HG03064 (cell line): Measurements from ENCODE around the gene CCL14.
"Not testable (repeated sequence)": the region's sequence is repeated elsewhere in the genome, so short reads cannot be mapped to it uniquely, and the experiment has no call there.

Experiments used
- ATAC-seq: cut with Tn5 transposase; IDR thresholded peaks from one replicate; pipeline ENCODE4 v1.9.1; 2021; ENCODE audit warnings: low read depth; ENCODE audit not compliant: unreplicated experiment

The CCL14 gene

DNA sequence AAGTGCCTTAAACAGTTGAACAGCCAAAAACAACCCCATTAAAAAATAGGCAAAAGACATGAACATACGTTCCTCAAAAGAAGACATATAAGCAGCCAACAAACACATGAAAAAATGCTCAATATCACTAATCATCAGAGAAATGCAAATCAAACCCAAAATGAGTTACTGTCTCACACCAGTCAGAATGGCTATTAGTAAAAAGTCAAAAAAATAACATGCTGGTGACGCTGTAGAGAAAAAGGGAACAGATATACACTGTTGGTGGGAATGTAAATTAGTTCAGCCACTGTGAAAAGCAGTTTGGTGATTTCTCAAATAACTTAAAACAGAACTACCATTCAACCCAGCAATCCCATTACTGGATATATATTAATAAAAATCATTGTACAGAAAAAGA lies 8.8 kb upstream of the CCL14 start:
- ATAC-seq: not testable (repeated sequence)

DNA sequence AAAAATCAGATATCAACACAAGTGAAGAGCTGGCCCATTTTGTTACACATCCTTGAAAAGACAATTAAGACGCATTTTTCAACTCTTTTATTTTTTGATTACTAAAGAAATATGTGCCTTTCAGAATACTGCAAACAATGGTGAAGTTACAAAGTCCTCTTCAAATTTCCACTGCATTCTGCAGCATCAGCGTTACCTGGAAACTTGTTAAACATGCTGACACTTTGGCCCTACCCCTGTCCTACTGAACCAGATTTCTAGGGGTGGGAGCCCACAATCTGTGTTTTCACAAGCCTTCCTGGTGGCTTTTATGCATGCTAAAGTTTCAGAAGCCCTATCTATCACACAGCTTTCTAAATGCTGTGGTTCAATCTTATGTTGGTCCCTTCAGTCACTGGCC lies 4.5 kb upstream of the CCL14 start:
- no peak for ATAC-seq

- ATAC-seq: no peak
These were observed 1.6 kb upstream of the CCL14 start for GRCh38 chr17:35988164-35988563.

GRCh38 chr17:35984140-35984539 lies 2.4 kb downstream of the CCL14 start:
- no peak for ATAC-seq

GRCh38 chr17:35982409-35983191 lies 3.9 kb downstream of the CCL14 start:
- ATAC-seq: no peak

GRCh38 chr17:35981908-35982330 lies 4.6 kb downstream of the CCL14 start:
- ATAC-seq: no peak

DNA sequence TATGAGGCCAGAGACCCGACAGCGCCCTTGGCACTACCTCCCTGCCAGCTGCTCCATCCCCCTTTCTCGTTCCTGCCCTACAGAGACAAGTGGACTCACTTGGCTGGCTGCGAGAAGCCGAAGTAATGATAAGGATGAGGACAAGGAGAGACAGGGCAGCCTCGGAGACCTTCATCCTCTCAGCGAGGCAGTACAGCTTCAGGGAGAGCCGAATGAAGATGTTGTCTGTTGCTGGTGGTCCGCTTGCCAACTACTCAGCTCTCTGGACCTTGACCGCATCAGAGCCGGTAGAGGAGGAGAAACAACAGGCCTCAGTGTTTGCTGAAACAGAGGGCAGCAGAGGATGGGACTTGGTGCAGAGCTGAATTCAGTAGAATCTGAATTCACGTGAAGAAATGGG lies 5.3 kb downstream of the CCL14 start, which contains the start of gene CCL16:
Gene CCL16 (minus strand): TSS at position 252 of the 400 bp plus-strand sequence. CDS start 77 bp downstream, at position 175.
- ATAC-seq: no peak

DNA sequence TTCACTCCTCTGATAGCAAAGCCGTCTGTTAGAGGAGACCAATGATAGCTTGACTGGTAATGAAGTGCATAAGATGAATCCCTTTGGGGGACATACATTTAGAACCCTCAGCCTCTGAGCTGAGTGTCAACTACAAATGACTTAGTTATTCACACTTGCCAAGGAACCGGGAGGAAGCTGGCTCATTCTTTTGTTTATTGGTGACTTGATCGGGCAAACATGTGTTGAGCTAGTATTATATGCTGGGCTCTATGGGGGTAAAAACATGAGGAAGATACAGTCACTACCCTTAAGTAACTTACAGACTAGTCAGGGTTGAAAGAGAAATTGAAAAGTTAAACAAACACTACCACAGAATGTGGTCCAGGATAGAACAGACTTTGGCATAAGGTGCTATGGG lies 8.2 kb downstream of the CCL14 start:
- no peak for ATAC-seq

- no peak for ATAC-seq
These were observed 9.0 kb downstream of the CCL14 start for GRCh38 chr17:35977509-35977908.

DNA sequence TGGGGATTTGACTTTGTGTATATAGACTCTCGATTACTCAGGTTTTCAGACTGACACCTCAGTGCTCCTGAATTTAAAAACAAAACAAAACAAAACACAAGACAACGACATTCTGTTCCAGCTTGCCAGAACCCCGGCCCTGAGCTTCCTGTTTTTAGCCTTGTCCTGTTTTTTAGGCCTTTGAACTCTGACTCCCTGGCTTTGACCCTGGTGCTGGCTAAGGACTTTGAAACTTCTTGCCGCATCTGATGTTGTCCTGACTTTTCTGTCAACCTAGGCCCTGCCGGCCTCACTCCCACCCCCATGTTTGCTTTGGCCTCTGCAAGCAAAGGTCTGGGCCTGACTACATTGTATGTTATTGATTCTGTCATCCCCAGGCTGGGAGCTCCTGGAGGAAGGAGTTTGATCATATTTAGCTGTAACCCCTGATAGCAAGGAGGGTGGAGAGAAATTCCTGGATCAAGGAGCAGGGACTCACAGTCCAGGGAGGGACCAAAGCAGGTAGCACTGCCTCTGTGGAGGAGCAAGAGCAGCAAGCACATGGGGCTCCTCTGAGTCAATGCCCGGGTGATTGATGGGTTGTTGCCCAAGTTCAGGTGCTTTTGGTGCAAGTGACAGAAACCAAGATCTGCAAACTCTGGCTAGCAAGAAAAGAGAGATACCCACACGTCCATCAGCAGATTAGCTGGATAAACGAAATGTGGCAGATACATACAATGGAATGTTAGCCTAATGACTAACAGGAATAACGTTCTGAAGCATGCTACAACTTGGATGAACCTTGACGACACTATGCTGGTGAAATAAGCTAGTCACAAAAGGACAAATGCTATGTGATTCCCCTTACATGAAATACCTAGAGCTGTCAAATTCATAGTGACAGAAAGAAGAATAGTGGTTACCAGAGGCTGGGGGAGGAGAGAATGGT lies 12.9 kb downstream of the CCL14 start:
- ATAC-seq: no peak

GRCh38 chr17:35972945-35973332 lies 13.6 kb downstream of the CCL14 start:
- no peak for ATAC-seq

DNA sequence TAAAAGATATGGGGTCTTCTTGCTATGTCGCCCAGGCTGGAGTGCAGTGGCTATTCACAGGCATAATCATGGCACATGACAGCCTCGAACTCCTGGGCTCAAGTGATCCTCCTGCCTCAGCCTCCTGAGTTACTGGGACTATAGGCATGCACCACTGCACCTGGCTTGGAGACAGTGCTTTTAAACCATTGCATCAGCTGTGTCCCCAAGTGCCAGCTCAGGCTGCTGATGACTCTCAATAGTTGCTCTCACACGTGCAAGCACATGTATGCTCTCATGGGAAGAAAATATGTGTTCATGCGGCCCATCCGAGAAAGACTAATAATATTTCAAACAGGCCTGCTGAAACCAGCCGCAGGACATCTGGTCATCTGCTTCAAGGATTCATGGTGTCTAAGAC lies 14.0 kb downstream of the CCL14 start:
- ATAC-seq: no peak

GRCh38 chr17:35972066-35972465 lies 14.5 kb downstream of the CCL14 start:
- no peak for ATAC-seq

DNA sequence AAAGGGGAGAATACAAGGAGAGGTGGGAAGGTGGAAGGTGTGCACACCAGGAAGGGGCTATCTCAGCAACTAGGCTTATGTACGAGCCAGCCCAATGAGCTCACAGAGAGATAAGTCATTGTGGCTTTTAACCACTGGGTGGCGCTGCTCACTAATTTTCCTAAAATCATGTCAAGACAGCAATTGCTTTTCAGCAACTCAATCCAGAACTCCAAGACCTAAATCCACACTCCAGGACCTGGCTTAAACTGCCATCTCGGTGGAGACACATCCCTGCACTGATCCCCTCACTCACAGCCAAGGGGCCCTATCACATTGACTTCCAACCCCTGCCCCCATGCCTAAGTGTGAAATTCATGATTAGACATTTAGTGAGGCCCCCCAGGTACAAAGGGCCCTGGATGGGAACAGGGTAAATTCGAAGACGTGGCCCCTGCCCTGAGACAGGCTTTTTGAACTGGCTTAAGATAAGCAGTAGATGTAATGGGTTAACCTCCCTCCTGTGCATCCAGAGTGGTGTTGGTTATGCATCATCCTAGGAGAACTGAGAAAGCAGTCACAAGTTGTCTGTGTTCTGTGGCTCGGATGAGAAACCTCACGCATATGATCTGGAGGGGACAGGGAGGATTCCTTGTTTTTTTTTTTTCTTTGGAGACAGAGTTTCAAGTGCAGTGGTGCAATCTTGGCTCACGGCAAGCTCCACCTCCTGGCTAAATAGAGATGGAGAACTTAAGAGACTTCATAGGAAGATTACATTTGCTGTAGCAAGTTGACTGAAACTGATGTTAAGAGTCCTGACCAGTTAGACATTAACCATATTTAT lies 16.8 kb downstream of the CCL14 start:
- no peak for ATAC-seq

- no peak for ATAC-seq
These were observed 17.9 kb downstream of the CCL14 start for GRCh38 chr17:35968520-35969054.

- ATAC-seq: no peak
These were observed 21.3 kb downstream of the CCL14 start for GRCh38 chr17:35965272-35965671.

DNA sequence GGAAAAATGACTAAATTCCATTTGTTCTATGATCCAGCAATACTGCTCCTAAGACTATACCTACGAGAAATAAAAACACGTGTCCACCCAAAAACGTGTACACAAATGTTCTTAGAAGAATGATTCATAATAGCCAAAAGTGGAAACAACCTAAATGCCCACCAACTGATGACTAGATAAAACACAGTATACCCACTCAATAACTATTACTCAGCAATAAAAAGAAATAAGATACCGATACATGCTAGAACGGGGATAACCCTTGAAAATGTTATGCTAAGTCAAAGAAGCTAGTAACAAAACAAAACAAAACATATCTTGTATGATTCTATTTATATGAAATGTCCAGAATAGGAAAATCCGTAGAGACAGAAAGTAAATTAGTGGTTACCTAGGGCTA lies 22.9 kb downstream of the CCL14 start:
- no peak for ATAC-seq

GRCh38 chr17:35953720-35954119 lies 32.8 kb downstream of the CCL14 start:
- no peak for ATAC-seq

GRCh38 chr17:35949401-35949800 lies 37.1 kb downstream of the CCL14 start:
- ATAC-seq: no peak

DNA sequence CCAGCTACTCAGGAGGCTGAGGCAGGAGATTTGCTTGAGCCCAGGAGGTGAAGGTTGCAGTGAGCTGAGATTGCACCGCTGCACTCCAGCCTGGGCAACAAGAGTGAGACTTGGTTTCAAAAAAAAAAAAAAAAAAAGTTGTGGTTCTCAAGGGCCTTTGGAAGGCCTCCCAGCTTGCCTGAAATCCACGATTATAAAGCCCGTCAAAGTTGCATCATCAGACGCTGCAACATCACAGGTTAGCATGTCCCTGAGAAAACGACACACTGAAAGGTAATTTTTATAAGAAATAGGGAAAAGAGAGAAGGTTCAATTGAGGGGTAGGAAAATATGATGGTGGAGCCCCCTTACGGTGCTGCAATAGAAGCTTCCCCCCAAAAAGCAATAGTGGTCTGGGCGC lies 38.4 kb downstream of the CCL14 start:
- no peak for ATAC-seq
